GM23338 (cell line): Measurements from ENCODE around the gene ACADVL. TPM values are rescaled to one million over a fixed set of nuclear protein-coding genes. Genes with fewer than 3 reads are reported as not detected.

Source experiments
- ATAC-seq: fragments of 200-7000 bp; cut with Tn5 transposase; 3 replicates; pipeline ENCODE4 v1.9.1; 2020
- DNase-seq: peaks from one replicate; pipeline ENCODE4 v3.0.0-alpha.2; 2015; ENCODE audit warnings: low spot score
- H2AFZ ChIP-seq: fragments of 200-600 bp; sonication (generic); 2 replicates; pipeline ENCODE4 v1.8.0; 2016; ENCODE audit warnings: antibody characterized with exemption, mild to moderate bottlenecking, moderate library complexity
- H3F3A ChIP-seq: fragments of 200-600 bp; sonication (generic); replicated peaks from 2 replicates; pipeline ENCODE4 v1.8.0; 2017; ENCODE audit warnings: antibody characterized with exemption, mixed run types, low read depth
- H3K27ac ChIP-seq: fragments of 200-600 bp; sonication (generic); 2 replicates; pipeline ENCODE4 v1.6.1; 2016; ENCODE audit warnings: low read depth
- H3K27me3 ChIP-seq: fragments of 200-600 bp; sonication (generic); 2 replicates; pipeline ENCODE4 v1.8.0; 2016; ENCODE audit warnings: mild to moderate bottlenecking, mixed run types, moderate library complexity; ENCODE audit not compliant: insufficient read depth
- H3K36me3 ChIP-seq: fragments of 200-600 bp; sonication (generic); 2 replicates; pipeline ENCODE4 v1.8.0; 2016; ENCODE audit warnings: mild to moderate bottlenecking; ENCODE audit not compliant: insufficient read depth
- H3K4me1 ChIP-seq: fragments of 200-600 bp; sonication (generic); 2 replicates; pipeline ENCODE4 v1.8.0; 2016; ENCODE audit warnings: mild to moderate bottlenecking, moderate library complexity; ENCODE audit not compliant: insufficient read depth
- H3K4me2 ChIP-seq: fragments of 200-600 bp; sonication (generic); 2 replicates; pipeline ENCODE4 v1.7.1; 2017; ENCODE audit warnings: mixed run types
- H3K4me3 ChIP-seq: fragments of 200-600 bp; sonication (generic); 2 replicates; pipeline ENCODE4 v1.6.1; 2016; ENCODE audit warnings: mixed run types
- H3K79me2 ChIP-seq: fragments of 200-600 bp; sonication (generic); replicated peaks from 2 replicates; pipeline ENCODE4 v1.8.0; 2017; ENCODE audit warnings: mild to moderate bottlenecking; ENCODE audit not compliant: insufficient read depth
- H3K9me2 ChIP-seq: fragments of 200-600 bp; sonication (generic); 2 replicates; pipeline ENCODE4 v1.8.0; 2017; ENCODE audit not compliant: insufficient read depth
- H4K20me1 ChIP-seq: fragments of 200-600 bp; sonication (generic); replicated peaks from 2 replicates; pipeline ENCODE4 v1.8.0; 2017; ENCODE audit warnings: mild to moderate bottlenecking; ENCODE audit not compliant: insufficient read depth
- H3K27ac Mint-ChIP-seq: 2 replicates; pipeline ENCODE4 v1.8.0; 2020; ENCODE audit warnings: inconsistent platforms, mild to moderate bottlenecking, moderate library complexity, mixed read lengths
- H3K27me3 Mint-ChIP-seq: 3 replicates; pipeline ENCODE4 v1.8.0; 2022; ENCODE audit warnings: low read depth, mild to moderate bottlenecking, moderate library complexity, mixed read lengths, inconsistent platforms; ENCODE audit not compliant: insufficient read depth, poor library complexity
- H3K36me3 Mint-ChIP-seq: 3 replicates; pipeline ENCODE4 v1.8.0; 2021; ENCODE audit warnings: low read depth, mild to moderate bottlenecking, inconsistent platforms, moderate library complexity, mixed read lengths
- H3K4me1 Mint-ChIP-seq: 3 replicates; pipeline ENCODE4 v1.8.0; 2020; ENCODE audit warnings: mild to moderate bottlenecking, inconsistent platforms, mixed read lengths
- H3K4me3 Mint-ChIP-seq: 3 replicates; pipeline ENCODE4 v1.8.0; 2021; ENCODE audit warnings: moderate library complexity, mild to moderate bottlenecking, inconsistent platforms, mixed read lengths
- H3K9me3 Mint-ChIP-seq: 3 replicates; pipeline ENCODE4 v1.8.0; 2020; ENCODE audit warnings: moderate library complexity, mild to moderate bottlenecking, inconsistent platforms, mixed read lengths
- CREB1 ChIP-seq: fragments of 250-450 bp; sonication (Bioruptor Pico); IDR thresholded peaks from 2 replicates; pipeline ENCODE4 v1.5.0; 2020; ENCODE audit warnings: low read depth, mild to moderate bottlenecking, moderate library complexity
- CTCF ChIP-seq, 2 experiments: fragments of 200-600 bp in 1 of 2; sonication (generic) in 1 of 2; conservative IDR thresholded peaks; 2 replicates each; pipeline versions ENCODE4 v1.5.1 to v1.6.1; 2016 to 2017; ENCODE audit warnings: antibody characterized with exemption in 2 of 2, low read depth in 2 of 2, mild to moderate bottlenecking in 2 of 2, moderate library complexity in 1 of 2
- ETS1 ChIP-seq: IDR thresholded peaks from 2 replicates; pipeline ENCODE4 v1.6.1; 2016; ENCODE audit warnings: antibody characterized with exemption
- JUNB ChIP-seq: IDR thresholded peaks from one replicate; pipeline ENCODE4 v1.6.1; 2016; ENCODE audit warnings: antibody characterized with exemption; ENCODE audit not compliant: unreplicated experiment
- POLR2AphosphoS5 ChIP-seq: IDR thresholded peaks from 2 replicates; pipeline ENCODE4 v1.6.1; 2016; ENCODE audit warnings: antibody characterized with exemption, low read depth
- REST ChIP-seq: IDR thresholded peaks from one replicate; pipeline ENCODE4 v1.6.1; 2018; ENCODE audit warnings: antibody characterized with exemption; ENCODE audit not compliant: unreplicated experiment
- polyA plus RNA-seq: library from polyadenylated mRNA; unstranded; fragments of >200 nt; fragmentation: Nextera tagmentation; extraction: Ambion mirVana; gene quantifications from 2 replicates; pipeline ENCODE4 v1.2.1, GENCODE V29; 2016
- total RNA-seq: library from RNA; depleted of rRNA; stranded (reverse); fragments of >200 nt; shearing (Covaris generic); gene quantifications from 2 replicates; pipeline ENCODE4 v1.2.3, GENCODE V29; 2014

Gene ACADVL
- total and polyA plus RNA-seq, 2 experiments from 2014 or later = 152 to 156 TPM

- Histone ChIP-seq H3K36me3 (peaks cover 16% of the 10 kb centered on the region; the same call in 1 of the 2 replicates), H3K27me3 (no peaks in the 10 kb centered on the region), H3K4me2 (peak overlapping the region; percentile 81), H3K4me3 (peak overlapping the region; percentile 78), H3K79me2 (peaks cover 38% of the 10 kb centered on the region), H3K4me1 (peaks cover 20% of the 10 kb centered on the region), H4K20me1 (peaks cover 4% of the 10 kb centered on the region; the same call in 1 of the 2 replicates), H3K9me2 (no peaks in the 10 kb centered on the region), H2AFZ (peak overlapping the region; percentile 84), H3F3A (peaks cover 27% of the 10 kb centered on the region), H3K27ac (peak overlapping the region; percentile 93)
- TF ChIP-seq CREB1 (CRISPR knock-in tag) (peak; percentile 85), REST (no peak), POLR2AphosphoS5 (peak; percentile 83), CTCF (conservative IDR thresholded peaks at IDR 0.05; ENCODE audit: low read depth in 2 of 2) (peak in 1 of 2 experiments; percentile 34; a peak in 2 of 4 replicates), ETS1 (peak; percentile 76)
- Mint-ChIP-seq H3K36me3 (peaks cover 50% of the 10 kb centered on the region), H3K27me3 (peaks cover 24% of the 10 kb centered on the region), H3K9me3 (no peaks in the 10 kb centered on the region; the same call in 1 of the 3 replicates), H3K4me1 (peaks cover 37% of the 10 kb centered on the region), H3K4me3 (peak overlapping the region; percentile 87), H3K27ac (peak overlapping the region; percentile 97)
- DNase-seq = peak; percentile 99
- peak; percentile 55 for ATAC-seq
Measured at GRCh38 chr17:7242717-7243452, 23.1 kb downstream of the ACADVL start.

- Histone ChIP-seq H3K27me3 (no peaks in the 10 kb centered on the region), H2AFZ (no peak overlapping the region), H4K20me1 (peaks cover 6% of the 10 kb centered on the region; the same call in 1 of the 2 replicates), H3K4me3 (peak overlapping the region; percentile 78), H3K9me2 (no peaks in the 10 kb centered on the region), H3F3A (peaks cover 27% of the 10 kb centered on the region), H3K36me3 (peaks cover 16% of the 10 kb centered on the region; the same call in 1 of the 2 replicates), H3K79me2 (peaks cover 44% of the 10 kb centered on the region), H3K4me1 (peaks cover 20% of the 10 kb centered on the region), H3K27ac (peak overlapping the region; percentile 76), H3K4me2 (peak overlapping the region; percentile 81)
- no peak for DNase-seq
- Mint-ChIP-seq H3K27me3 (peaks cover 22% of the 10 kb centered on the region), H3K4me3 (peak overlapping the region; percentile 87), H3K27ac (peak overlapping the region; percentile 89), H3K9me3 (no peaks in the 10 kb centered on the region; the same call in 1 of the 3 replicates), H3K36me3 (peaks cover 50% of the 10 kb centered on the region), H3K4me1 (peaks cover 37% of the 10 kb centered on the region)
- no peak for ATAC-seq
- no peak for TF ChIP-seq JUNB
- TF ChIP-seq CTCF (conservative IDR thresholded peaks at IDR 0.05; ENCODE audit: low read depth in 2 of 2) = no peak
Measured at GRCh38 chr17:7243453-7243729, 23.7 kb downstream of the ACADVL start.
